HG02840 (cell line): ENCODE data around the gene TLX3.

Experiments used
- ATAC-seq: cut with Tn5 transposase; IDR thresholded peaks from one replicate; pipeline ENCODE4 v1.9.1; 2021; ENCODE audit warnings: mild to moderate bottlenecking, moderate library complexity, moderate number of reproducible peaks; ENCODE audit not compliant: unreplicated experiment, low FRiP score

Gene TLX3

GRCh38 chr5:171300358-171300757 is 8.7 kb upstream of the TLX3 start:
- ATAC-seq, result no peak

GRCh38 chr5:171306166-171306565 is 2.9 kb upstream of the TLX3 start:
- ATAC-seq, result no peak

GRCh38 chr5:171306781-171307591 is 2.1 kb upstream of the TLX3 start:
- ATAC-seq, result no peak

- ATAC-seq, result no peak
These were observed 1.1 kb upstream of the TLX3 start for GRCh38 chr5:171307789-171308452.

GRCh38 chr5:171309276-171310211 is 496 bp downstream of the TLX3 start:
- no peak for ATAC-seq

GRCh38 chr5:171310212-171310818 is 1.3 kb downstream of the TLX3 start:
- ATAC-seq, result no peak

- ATAC-seq, result no peak
These were observed 1.8 kb downstream of the TLX3 start for GRCh38 chr5:171310819-171311321.

- ATAC-seq, result no peak
These were observed 2.5 kb downstream of the TLX3 start for GRCh38 chr5:171311322-171312077.

- no peak for ATAC-seq
These were observed 3.3 kb downstream of the TLX3 start for GRCh38 chr5:171312129-171312974.

GRCh38 chr5:171313481-171314206 is 4.6 kb downstream of the TLX3 start:
- ATAC-seq, result no peak

GRCh38 chr5:171314728-171315385 is 5.8 kb downstream of the TLX3 start:
- no peak for ATAC-seq

- ATAC-seq, result no peak
These were observed 6.4 kb downstream of the TLX3 start for GRCh38 chr5:171315386-171315891.

- ATAC-seq, result no peak
These were observed 6.8 kb downstream of the TLX3 start for GRCh38 chr5:171315925-171316257.

- no peak for ATAC-seq
These were observed 7.4 kb downstream of the TLX3 start for GRCh38 chr5:171316258-171317121.

- no peak for ATAC-seq
These were observed 8.2 kb downstream of the TLX3 start for GRCh38 chr5:171317230-171317629.

- no peak for ATAC-seq
These were observed 9.0 kb downstream of the TLX3 start for GRCh38 chr5:171318026-171318425.

- ATAC-seq, result no peak
These were observed 12.4 kb downstream of the TLX3 start for GRCh38 chr5:171321447-171321846.
